Gastrocnemius medialis (tissue), 4 donors: ENCODE results near the gene STUB1. TPM values are rescaled to one million over a fixed set of nuclear protein-coding genes. Genes with fewer than 3 reads are reported as not detected.

Source experiments
- ATAC-seq, 2 donors: fragments of 150-250 bp; one replicate each; pipeline ENCODE4 v1.9.1; 2016
- DNase-seq, 2 donors: peaks; one replicate each; pipeline ENCODE4 v3.0.0-alpha.2; 2019
- H3K27ac ChIP-seq, 4 donors: fragments of 200-600 bp; sonication (generic); 1 replicate in 1 of 4; 2 replicates in 3 of 4; pipeline ENCODE4 v1.5.1; 2016 to 2018; ENCODE audit warnings: mild to moderate bottlenecking in 2 of 4, moderate library complexity in 1 of 4
- H3K27me3 ChIP-seq, 3 donors: fragments of 200-600 bp; sonication (generic) in 2 of 3; 1 replicate in 1 of 3; 2 replicates in 2 of 3; pipeline versions ENCODE4 v1.5.1 to v1.6.0; 2016 to 2019; ENCODE audit warnings: mild to moderate bottlenecking in 1 of 3, moderate library complexity in 1 of 3
- H3K36me3 ChIP-seq, 2 donors: fragments of 200-600 bp; sonication (generic) in 1 of 2; one replicate each; pipeline ENCODE4 v1.5.1; 2017 to 2018
- H3K4me1 ChIP-seq, 2 donors: fragments of 200-600 bp; sonication (generic) in 1 of 2; one replicate each; pipeline ENCODE4 v1.5.1; 2016 to 2017; ENCODE audit warnings: mild to moderate bottlenecking in 2 of 2
- H3K4me3 ChIP-seq, 4 donors: fragments of 200-600 bp; sonication (generic) in 3 of 4; 1 replicate in 1 of 4; 2 replicates in 3 of 4; pipeline ENCODE4 v1.5.1; 2016 to 2019; ENCODE audit warnings: mild to moderate bottlenecking in 2 of 4
- H3K9me3 ChIP-seq, 3 donors: fragments of 200-600 bp; sonication (generic) in 2 of 3; 1 replicate in 1 of 3; 2 replicates in 2 of 3; pipeline ENCODE4 v1.5.1; 2016 to 2019
- POLR2A ChIP-seq, 2 donors: fragments of 450-650 bp; IDR thresholded peaks; one replicate each; pipeline ENCODE4 v1.6.1; 2017; ENCODE audit warnings: antibody characterized with exemption in 2 of 2, mild to moderate bottlenecking in 2 of 2, moderate library complexity in 2 of 2
- in situ Hi-C, 4 donors: fragments of 200-750 bp; cut with MboI; loops; one replicate each; pipeline versions ENCODE4 v1.15.0 to v1.8.0; 2017; ENCODE audit warnings: low sequenced_read_pairs in 4 of 4
- intact Hi-C: fragments of 100-400 bp; cut with DNase I; formaldehyde crosslinking; loops from one replicate; pipeline ENCODE4 v1.15.1; 2023; ENCODE audit warnings: low total_unique reads
- total RNA-seq, 4 donors: library from RNA; depleted of rRNA; stranded (reverse); fragments of >200 nt; gene quantifications; one replicate each; pipeline versions ENCODE4 v1.1.0 to v1.2.3, GENCODE V29; 2016
- TF ChIP-seq, protein P1 (sequence below), 5 experiments: fragments of 450-650 bp in 3 of 5; fragments of 200-600 bp in 2 of 5; sonication (generic) in 2 of 5; IDR thresholded peaks in 4 of 5; conservative IDR thresholded peaks in 1 of 5; 1 replicate in 4 of 5; 2 replicates in 1 of 5; pipeline ENCODE4 v1.5.1; 2016 to 2019; ENCODE audit warnings: antibody characterized with exemption in 5 of 5, mild to moderate bottlenecking in 3 of 5, moderate library complexity in 3 of 5

STUB1 gene
- total RNA-seq, 4 donors from 2014 or later: 144 to 229 (median 204) TPM

- Histone ChIP-seq H3K36me3 (peaks cover 0 to 44% of the 10 kb centered on the region in 2 donors), H3K4me1 (peaks cover 0 to 7% of the 10 kb centered on the region in 2 donors), H3K27ac (no peak overlapping the region), H3K4me3 (no peak overlapping the region), H3K9me3 (no peaks in the 10 kb centered on the region), H3K27me3 (no peaks in the 10 kb centered on the region)
- in situ Hi-C loops (no loop called here), intact Hi-C loops (no loop called here)
- DNase-seq: no peak
- ATAC-seq: no peak
- TF ChIP-seq POLR2A (IDR thresholded peaks at IDR 0.05): no peak
- TF ChIP-seq, protein P1, sequence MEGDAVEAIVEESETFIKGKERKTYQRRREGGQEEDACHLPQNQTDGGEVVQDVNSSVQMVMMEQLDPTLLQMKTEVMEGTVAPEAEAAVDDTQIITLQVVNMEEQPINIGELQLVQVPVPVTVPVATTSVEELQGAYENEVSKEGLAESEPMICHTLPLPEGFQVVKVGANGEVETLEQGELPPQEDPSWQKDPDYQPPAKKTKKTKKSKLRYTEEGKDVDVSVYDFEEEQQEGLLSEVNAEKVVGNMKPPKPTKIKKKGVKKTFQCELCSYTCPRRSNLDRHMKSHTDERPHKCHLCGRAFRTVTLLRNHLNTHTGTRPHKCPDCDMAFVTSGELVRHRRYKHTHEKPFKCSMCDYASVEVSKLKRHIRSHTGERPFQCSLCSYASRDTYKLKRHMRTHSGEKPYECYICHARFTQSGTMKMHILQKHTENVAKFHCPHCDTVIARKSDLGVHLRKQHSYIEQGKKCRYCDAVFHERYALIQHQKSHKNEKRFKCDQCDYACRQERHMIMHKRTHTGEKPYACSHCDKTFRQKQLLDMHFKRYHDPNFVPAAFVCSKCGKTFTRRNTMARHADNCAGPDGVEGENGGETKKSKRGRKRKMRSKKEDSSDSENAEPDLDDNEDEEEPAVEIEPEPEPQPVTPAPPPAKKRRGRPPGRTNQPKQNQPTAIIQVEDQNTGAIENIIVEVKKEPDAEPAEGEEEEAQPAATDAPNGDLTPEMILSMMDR (IDR thresholded peaks at IDR 0.05 in 4 of 5, conservative IDR thresholded peaks at IDR 0.05 in 1 of 5): no peak
Observed at GRCh38 chr16:674214-674881, 5.9 kb upstream of the STUB1 start.

GRCh38 chr16:674968-675883 lies 5.0 kb upstream of the STUB1 start, which contains the start of gene RHBDL1:
TSS of gene RHBDL1 (plus strand) at chr16:675671. CDS start at chr16:675791, 120 bp downstream.
- H3K27ac ChIP-seq: no peak within 1 kb of the TSS

GRCh38 chr16:675884-676564 lies 4.2 kb upstream of the STUB1 start:
- in situ Hi-C loops (no loop called here), intact Hi-C loops (no loop called here)
- peaks cover 0 to 27% of the 10 kb centered on the region in 2 donors for H3K36me3 ChIP-seq
- H3K27me3 ChIP-seq: no peaks in the 10 kb centered on the region
- TF ChIP-seq, protein P1 (IDR thresholded peaks at IDR 0.05 in 4 of 5, conservative IDR thresholded peaks at IDR 0.05 in 1 of 5): no peak
- TF ChIP-seq POLR2A (IDR thresholded peaks at IDR 0.05): no peak
- DNase-seq: no peak
- no peak for ATAC-seq
- H3K4me1 ChIP-seq: peaks cover 3 to 11% of the 10 kb centered on the region in 2 donors
- H3K9me3 ChIP-seq: no peaks in the 10 kb centered on the region
- H3K27ac ChIP-seq: no peak overlapping the region
- peak overlapping the region in 2 of 4 donors; percentile 21 to 24 for H3K4me3 ChIP-seq

More at GRCh38 chr16:674968-675883, 5.0 kb upstream of the STUB1 start, which contains the start of gene RHBDL1:
- in situ Hi-C loops: no loop called here
- ATAC-seq: no peak
- no peak for DNase-seq
- Histone ChIP-seq H3K27me3 (no peaks in the 10 kb centered on the region), H3K9me3 (no peaks in the 10 kb centered on the region), H3K4me3 (peak within 1 kb of the TSS in 3 of 4 donors; percentile 21 to 34 (median 24)), H3K4me1 (peaks cover 0 to 8% of the 10 kb centered on the region in 2 donors), H3K36me3 (peaks cover 0 to 35% of the 10 kb centered on the region in 2 donors)
- intact Hi-C loops: no loop called here
- TF ChIP-seq, protein P1 (IDR thresholded peaks at IDR 0.05 in 4 of 5, conservative IDR thresholded peaks at IDR 0.05 in 1 of 5): no peak
- no peak for TF ChIP-seq POLR2A (IDR thresholded peaks at IDR 0.05)

GRCh38 chr16:676565-676902 lies 3.7 kb upstream of the STUB1 start:
- DNase-seq: no peak

More at GRCh38 chr16:676565-676902, 3.7 kb upstream of the STUB1 start:
- in situ Hi-C loops: no loop called here
- intact Hi-C loops: no loop called here
- H3K27me3 ChIP-seq: no peaks in the 10 kb centered on the region
- ATAC-seq: no peak
- H3K4me1 ChIP-seq: peaks cover 8 to 16% of the 10 kb centered on the region in 2 donors
- H3K9me3 ChIP-seq: no peaks in the 10 kb centered on the region
- H3K36me3 ChIP-seq: peaks cover 0 to 24% of the 10 kb centered on the region in 2 donors
- H3K4me3 ChIP-seq: no peak overlapping the region
- no peak overlapping the region for H3K27ac ChIP-seq
- TF ChIP-seq POLR2A (IDR thresholded peaks at IDR 0.05): no peak
- TF ChIP-seq, protein P1 (IDR thresholded peaks at IDR 0.05 in 4 of 5, conservative IDR thresholded peaks at IDR 0.05 in 1 of 5): no peak
